A549 treated with dexamethasone at 1 μM for 4 hours (cell line): ENCODE measurements around the gene RBPJL. TPM values are rescaled to one million over a fixed set of nuclear protein-coding genes. Genes with fewer than 3 reads are reported as not detected.

Source experiments
- total RNA-seq: library from RNA; stranded (reverse); fragments of 200-300 nt; extraction: Qiagen RNA extraction; gene quantifications from 5 replicates; pipeline ENCODE4 v1.2.3, GENCODE V29; 2022

RBPJL gene, protein sequence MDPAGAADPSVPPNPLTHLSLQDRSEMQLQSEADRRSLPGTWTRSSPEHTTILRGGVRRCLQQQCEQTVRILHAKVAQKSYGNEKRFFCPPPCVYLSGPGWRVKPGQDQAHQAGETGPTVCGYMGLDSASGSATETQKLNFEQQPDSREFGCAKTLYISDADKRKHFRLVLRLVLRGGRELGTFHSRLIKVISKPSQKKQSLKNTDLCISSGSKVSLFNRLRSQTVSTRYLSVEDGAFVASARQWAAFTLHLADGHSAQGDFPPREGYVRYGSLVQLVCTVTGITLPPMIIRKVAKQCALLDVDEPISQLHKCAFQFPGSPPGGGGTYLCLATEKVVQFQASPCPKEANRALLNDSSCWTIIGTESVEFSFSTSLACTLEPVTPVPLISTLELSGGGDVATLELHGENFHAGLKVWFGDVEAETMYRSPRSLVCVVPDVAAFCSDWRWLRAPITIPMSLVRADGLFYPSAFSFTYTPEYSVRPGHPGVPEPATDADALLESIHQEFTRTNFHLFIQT
- total RNA-seq: not detected in 5 replicates

DNA sequence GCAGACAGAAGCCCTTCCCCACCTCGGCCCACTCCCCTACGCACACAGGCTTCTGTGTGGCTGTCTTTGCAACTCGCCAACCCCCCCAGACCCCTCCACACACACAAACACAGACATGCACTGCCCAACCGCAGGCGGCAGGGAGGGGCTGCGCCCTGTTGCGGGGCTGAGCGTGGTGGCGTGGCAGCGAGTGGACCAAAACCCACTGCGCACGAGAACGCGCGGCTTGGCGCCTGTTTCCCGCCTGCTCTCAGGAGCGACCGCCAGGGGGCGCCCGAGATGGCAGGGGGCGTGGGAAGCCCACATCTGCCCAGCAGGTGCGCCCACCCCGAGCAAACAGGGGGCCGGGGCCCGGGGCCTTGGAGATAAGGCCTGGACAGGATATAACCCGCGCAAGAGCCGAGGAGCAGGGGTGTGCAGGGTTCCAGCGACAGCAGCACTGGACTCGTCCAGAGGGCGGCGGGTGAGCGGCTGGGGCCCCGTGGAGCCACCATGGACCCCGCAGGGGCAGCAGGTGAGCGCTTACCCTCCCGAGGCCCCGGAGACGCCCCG lies at the start of gene RBPJL:
TSS of gene RBPJL (plus strand) at position 410 of the 552 bp plus-strand sequence. CDS start at position 493, 83 bp downstream.

DNA sequence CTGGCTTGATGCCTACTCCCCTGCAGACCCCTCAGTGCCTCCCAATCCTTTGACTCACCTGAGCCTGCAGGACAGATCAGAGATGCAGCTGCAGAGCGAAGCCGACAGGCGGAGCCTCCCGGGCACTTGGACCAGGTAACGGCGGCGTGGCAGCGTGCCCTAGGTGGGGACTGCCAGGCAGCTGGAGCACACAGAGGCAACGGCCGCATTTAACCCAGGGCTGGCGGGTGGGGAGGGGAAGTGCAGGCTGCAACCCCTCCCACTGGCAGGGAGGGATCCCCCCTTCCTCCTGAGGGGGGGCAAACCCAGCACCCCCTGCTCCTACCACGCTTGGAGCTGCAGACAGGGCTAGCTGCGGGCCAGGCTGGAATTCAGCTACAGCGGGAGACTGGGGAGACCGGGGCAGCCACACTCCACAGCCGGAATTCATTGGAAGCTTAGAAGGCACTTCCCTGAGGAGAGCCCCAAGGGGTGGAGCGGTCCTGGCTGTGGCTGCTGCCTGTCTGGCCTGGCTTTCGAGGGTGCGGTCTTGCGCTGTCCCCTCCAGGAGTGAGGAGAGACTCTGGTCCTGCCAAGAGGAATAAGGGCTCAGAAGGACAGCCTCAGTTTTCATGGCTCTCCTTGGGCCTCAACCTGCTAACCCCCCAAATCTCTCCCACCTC lies 1.6 kb downstream of the RBPJL start, which contains the start of gene MATN4:
TSS of gene MATN4 (minus strand) at position 183 of the 662 bp plus-strand sequence. CDS start 2,717 bp downstream, outside the sequence.

DNA sequence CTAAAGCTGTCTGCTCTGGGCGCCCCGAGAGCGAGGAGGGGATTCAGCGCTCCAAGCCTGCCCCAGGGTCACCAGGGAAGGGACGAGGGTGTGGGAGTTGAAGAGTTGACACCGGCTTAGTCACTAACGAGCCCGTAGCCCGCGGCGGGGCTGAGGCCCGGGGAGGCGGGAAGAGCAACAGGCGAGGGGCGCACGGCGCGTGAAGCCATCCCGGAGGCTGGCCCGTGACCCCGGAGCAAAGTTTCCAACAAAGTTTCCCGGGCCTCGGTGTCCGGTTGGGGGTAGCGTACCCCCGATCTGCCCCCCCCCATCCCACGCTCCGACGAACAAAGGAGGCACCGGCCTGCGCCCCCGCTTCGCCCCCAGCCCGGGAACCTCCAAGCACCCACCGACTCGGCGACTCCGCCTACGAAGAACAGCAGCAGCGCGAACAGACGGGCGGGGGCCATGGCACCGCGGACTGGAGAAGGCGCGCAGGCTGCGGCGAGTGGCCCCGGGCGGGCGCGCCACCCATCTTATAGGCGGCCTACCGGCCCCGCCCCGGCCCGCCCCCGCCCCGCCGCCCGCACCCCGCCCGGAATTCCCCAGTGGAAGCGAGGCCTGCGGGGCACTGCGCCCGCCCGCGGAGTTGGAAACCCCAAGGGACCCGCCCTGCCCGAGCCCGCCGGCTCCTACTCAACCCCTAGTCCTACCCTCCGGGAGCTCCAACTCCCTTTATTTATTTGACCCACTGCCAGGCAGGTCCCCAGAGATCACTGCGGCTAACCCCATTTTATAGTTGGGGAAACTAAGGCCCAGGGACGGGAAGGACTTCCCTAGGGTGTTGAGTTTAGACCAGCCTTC lies 41.5 kb downstream of the RBPJL start, which contains the start of gene SDC4:
TSS of gene SDC4 (minus strand) at position 489 of the 843 bp plus-strand sequence. CDS start at position 449, 40 bp downstream.

DNA sequence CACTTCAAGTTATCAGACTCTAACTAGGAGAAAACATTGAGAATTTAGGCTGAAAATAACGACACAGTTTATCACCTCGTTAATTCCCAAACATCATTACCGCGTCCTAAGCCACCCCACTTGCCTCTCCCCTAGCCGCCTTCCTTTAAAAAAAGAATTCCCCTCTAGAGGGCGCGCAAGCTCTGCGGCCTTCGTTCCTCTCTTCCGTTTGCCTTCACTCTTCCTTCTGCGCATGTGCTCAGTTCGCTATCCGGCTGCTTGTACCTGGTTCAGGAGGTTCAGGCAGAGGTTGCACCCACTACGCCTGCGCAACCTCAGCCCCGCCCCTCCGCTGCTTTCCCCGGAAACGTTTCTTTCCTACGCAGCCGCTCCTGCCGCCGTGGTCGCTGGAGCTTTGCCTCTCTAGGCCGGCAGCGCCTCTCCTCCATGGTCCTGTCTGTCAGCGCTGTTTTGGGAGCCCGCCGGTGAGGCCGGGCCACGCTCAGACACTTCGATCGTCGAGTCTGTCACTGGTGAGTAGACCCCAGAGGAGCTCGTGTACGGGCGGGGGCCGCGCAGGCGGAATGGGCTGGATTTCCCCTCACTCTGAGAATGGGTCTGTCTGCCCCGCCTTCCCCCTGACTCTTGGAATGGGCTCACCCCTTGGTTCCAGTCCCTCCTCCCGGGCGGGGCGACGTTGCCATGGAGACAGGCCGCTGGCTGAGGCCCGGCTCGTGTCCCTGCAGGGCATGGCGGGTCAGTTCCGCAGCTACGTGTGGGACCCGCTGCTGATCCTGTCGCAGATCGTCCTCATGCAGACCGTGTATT lies 56.4 kb downstream of the RBPJL start, which contains the start of gene SYS1:
TSS of gene SYS1 (plus strand) at position 353 of the 807 bp plus-strand sequence. CDS start at position 729, 376 bp downstream.

Other genes starting within 250 kb of the RBPJL start
- not detected in 5 replicates for gene KCNS1, start 205.7 kb upstream of the RBPJL start, total RNA-seq
- gene WFDC5, start 191.7 kb upstream of the RBPJL start, total RNA-seq: not detected in 5 replicates
- gene WFDC12, start 182.4 kb upstream of the RBPJL start, total RNA-seq: not detected in 5 replicates
- gene PI3, start 131.9 kb upstream of the RBPJL start, total RNA-seq: 1.9 to 4.3 TPM (median 2.3 TPM) in 5 replicates
- gene SEMG1, start 99.8 kb upstream of the RBPJL start, total RNA-seq: 0.05 TPM in 1 of 5 replicates, not detected in the others
- gene SEMG2, start 85.5 kb upstream of the RBPJL start, total RNA-seq: not detected in 5 replicates
- gene SLPI, start 52.3 kb upstream of the RBPJL start, total RNA-seq: 7.6 to 12.8 TPM (median 11.3 TPM) in 5 replicates
- 0.03 to 0.14 TPM (median 0.07 TPM) in 5 replicates for gene MATN4, start 1.5 kb downstream of the RBPJL start, total RNA-seq
- 88.5 to 111 TPM (median 102 TPM) in 5 replicates for gene SDC4, start 41.6 kb downstream of the RBPJL start, total RNA-seq
- 22.2 to 30.5 TPM (median 28.6 TPM) in 5 replicates for gene SYS1, start 56.3 kb downstream of the RBPJL start, total RNA-seq
- gene TP53TG5, start 71.5 kb downstream of the RBPJL start, total RNA-seq: not detected in 5 replicates
- gene DBNDD2, start 101.4 kb downstream of the RBPJL start, total RNA-seq: 21.7 to 26.4 TPM (median 23.8 TPM) in 5 replicates
- 82.5 to 106 TPM (median 104 TPM) in 5 replicates for gene PIGT, start 109.3 kb downstream of the RBPJL start, total RNA-seq
- gene WFDC2, start 162.9 kb downstream of the RBPJL start, total RNA-seq: 0.18 TPM in 1 of 5 replicates, not detected in the others
- gene SPINT3, start 208.8 kb downstream of the RBPJL start, total RNA-seq: not detected in 5 replicates
- not detected in 5 replicates for gene WFDC6, start 232.6 kb downstream of the RBPJL start, total RNA-seq
- gene EPPIN, start 240.6 kb downstream of the RBPJL start, total RNA-seq: not detected in 5 replicates